GM21526 (cell line): ENCODE measurements around the gene GDF11.
A peak's percentile ranks its signal among the peaks of the same experiment; 100 is the strongest.

ENCODE experiments used
- ATAC-seq: cut with Tn5 transposase; IDR thresholded peaks from one replicate; pipeline ENCODE4 v1.9.1; 2021; ENCODE audit warnings: moderate library complexity; ENCODE audit not compliant: unreplicated experiment, low FRiP score

GDF11 gene

DNA sequence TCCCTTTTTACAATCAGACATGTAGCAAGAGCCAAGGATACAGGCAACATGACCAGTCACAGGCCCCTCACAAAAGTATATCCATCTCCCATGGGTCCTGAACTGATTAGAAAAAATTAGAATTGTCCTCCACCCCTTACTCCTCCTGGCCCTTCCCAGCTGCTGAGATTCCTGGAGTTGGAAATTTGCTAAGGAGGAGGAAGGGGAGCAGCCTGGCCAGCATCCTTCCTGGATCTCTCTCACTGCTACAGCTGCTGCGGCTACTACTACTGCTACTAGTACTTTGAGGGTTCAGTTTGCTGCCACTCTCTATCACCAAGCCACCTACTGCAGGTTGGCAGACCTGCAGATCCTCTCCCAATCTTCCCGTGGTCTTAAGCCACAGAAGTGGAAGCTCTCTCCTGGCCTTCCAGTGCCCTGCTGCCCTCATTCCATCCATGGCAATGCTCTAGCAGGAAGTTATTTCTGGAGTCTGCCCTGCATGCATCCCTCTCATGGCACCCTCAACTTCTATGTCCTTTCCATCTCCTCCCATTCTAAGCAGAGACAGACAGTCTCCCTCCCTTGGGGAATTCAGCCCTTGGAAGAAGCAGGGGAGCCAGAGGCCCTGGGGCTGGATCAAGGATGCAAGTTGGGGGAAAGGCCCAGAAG lies 36.2 kb upstream of the GDF11 start:
- no peak for ATAC-seq

DNA sequence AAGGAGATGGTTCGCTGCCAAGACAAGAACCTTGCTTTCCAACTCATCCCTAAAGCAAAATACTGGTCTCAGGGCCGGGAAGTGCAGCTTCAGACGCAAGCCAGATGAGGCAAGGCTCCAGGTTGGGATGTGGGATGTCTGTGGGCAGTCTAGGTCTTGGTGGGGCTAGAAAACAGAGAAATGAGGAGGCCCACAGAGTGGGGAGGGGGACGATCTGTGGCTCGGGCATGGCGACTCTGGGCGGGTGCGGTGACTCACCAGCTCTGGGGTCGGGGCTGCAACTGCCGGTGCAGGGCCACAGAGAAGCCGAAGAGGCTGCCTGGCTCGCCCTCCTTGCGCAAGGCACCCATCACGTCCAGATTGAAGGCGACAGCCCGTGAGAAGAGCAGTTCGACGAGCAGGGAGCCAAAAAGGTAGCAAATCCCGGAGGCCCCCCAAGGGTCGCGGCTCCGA lies 35.7 kb upstream of the GDF11 start:
- no peak for ATAC-seq

DNA sequence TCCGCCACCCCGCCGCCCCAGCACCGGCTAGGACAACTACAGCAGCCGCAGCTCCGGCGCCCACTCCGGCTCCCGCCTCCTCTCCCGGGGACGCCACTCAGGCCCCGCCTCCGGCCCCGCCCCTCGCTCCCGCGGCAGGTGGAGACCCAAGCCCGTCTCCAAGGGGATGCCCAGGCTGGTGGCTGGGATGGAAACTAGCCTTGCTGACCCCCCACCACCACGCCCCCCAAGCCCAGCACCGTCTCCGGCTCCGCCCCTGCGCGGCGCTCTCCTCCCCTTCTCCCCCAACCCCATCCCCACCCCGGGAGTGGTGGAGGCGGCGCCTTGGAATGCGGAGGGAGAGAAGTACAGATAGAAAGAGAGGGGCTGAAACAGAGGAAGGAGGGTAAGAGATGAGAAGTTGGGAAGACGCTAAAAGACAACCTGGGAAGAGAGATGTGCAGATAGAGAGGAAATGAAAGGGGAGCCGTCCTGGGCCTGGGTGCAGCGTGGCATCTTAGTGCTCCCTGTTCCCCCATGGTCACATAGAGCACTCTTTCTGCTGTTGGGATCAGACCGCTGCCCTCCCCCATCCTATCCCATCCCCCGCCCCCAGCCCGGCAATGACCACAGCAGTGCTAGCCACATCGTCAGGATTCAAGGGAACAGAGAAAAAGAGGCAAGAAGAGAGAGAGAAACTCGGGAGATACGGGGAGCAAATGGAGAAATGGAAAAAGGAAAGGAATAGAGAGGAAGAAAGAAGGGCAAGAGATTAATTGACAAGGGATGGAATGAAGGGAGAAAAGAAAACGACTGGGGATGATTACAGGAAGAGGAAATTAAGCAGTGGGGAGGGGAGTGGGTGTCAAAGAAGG lies 34.9 kb upstream of the GDF11 start, which contains the start of gene ITGA7:
TSS of gene ITGA7 (minus strand) at position 64 of the 854 bp plus-strand sequence. CDS start 222 bp downstream, outside the sequence.
- no peak for ATAC-seq

DNA sequence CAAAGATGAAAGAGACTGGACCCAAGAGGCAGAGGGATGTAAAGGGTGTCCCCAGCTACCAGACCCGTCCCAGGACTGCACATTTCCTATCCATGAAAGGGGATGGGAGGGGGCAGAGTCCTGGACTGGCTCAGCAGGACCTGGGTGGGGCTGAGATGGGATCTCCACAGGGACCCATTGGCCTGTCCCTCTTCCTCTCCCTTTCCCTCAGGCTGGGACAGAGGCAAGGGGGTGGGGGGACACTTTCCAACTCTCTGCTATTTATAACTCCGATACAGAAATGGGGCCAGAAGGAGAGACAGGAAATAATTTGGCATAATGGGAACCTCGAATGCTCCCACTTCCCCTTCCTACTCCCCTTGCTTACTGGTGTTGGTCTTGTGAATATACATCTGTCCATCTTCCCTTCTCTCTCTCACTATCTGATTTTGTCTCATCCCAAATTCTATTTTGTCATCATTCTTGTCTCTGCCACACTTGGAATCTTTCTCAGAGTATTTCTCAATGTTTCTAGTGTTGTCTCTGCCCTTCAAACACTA lies 34.2 kb upstream of the GDF11 start:
- no peak for ATAC-seq

DNA sequence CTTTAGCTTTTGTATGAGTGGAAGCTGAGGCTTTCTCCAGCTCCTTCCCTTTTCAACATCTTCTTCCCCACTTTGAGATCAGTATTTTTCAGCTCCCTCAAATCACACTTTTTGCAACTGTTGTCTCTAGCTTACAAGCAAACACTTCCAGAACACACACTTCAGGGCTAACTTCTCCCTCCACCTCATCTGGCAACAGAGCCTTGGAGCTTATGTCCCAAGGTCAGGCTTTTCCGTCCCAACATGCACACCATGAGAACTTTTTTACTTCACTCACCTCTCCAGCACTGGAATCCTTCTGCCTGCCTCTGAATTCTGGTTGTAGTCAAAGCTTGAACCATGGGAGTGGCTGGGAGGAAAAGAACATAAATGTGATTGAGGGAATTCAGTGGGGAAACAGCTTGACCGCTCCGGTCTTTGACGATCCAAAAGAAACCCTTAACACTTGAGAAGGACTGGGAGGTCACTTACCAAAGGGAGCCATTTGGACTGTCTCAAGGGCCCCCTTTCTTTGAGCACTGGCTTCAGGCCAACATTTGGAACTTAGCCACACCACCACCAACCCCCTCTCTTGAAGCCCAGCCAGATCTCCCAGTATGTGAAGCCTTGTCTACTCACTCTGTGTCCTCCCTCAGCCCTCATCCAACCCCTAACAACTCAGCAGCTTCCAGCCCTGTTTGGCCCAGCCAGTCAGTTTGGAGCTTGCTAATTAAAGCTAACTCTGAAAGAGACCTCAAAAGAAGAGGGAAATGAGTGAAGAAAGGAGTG lies 31.0 kb upstream of the GDF11 start:
- no peak for ATAC-seq

DNA sequence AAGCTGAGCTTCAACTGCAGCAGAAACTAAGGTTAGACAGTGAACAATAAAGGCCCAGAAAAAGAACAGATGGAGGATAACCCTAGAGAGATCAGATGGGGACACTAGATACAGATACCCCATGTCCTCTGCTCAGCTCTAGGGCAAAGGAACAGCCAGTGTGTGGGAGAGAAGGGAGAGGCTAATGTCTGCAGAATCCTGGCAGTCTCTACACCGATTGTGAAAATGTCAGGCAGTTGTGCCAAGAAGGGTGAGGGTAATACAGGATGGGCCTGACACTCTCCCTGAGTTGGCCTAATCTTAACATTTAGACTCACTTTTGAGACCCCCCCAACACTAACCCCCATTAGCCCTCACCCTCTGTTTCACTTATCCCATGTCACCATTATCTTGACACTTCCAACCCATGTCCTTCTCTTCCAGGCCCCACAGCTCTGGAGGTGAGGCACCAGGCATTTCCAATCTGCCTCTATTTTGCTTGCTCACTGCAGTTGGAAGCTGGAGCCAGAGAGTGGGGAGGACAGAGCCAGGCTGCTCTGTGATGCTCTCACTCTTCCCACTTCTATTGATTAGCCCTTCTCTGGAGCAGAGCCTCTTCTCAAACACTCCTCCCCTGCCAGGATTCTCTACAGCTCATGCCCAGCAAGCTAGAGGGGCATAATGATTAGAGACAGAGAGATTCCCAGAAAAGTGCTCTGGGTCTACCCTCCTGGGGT lies 30.1 kb upstream of the GDF11 start:
- no peak for ATAC-seq

DNA sequence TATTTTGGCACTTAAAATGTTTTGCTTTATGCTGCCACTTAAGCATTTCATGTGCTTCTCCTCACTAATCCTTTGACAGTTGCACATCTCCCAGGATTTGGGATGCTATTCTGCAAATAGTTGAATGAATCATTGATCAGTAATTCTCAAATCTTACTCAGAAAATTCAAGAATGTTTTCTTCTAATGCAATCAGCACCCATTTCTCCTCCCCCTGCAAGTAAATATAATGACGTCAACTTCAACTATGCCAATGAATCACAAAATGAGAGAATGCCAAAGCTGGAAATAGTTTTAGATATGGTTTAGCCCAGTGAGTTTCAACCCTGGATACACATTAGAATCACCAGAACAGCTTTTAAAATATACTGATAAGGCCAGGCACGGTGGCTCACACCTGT lies 29.2 kb upstream of the GDF11 start:
- no peak for ATAC-seq

DNA sequence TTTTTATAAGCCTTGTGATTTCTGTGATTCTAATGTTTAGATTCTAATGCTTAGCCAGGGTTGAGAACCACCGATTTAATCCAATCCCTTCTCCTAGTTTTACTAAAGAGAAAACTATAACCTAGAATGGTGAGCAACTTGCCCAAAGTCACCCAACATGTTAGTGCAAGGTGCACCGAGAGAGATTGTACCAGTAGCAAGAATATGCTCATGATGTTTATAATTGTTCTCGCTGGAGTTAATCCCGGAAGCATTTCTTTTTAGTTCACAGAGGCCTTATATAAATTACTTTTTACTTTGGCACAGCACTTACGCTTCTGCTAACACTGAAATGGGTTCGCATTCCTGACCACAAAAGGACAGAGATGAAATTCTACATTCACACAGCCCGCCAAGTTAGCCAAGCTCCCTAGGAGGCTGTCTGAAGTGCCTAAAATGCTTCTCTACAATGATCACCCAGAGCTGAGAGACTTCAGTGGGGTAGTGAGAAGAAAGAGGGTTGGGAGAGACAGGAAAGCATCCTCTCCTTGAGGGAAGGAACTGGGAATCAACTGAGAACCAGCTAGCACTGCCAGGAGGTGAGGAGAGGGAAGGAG lies 27.7 kb upstream of the GDF11 start:
- ATAC-seq = no peak

DNA sequence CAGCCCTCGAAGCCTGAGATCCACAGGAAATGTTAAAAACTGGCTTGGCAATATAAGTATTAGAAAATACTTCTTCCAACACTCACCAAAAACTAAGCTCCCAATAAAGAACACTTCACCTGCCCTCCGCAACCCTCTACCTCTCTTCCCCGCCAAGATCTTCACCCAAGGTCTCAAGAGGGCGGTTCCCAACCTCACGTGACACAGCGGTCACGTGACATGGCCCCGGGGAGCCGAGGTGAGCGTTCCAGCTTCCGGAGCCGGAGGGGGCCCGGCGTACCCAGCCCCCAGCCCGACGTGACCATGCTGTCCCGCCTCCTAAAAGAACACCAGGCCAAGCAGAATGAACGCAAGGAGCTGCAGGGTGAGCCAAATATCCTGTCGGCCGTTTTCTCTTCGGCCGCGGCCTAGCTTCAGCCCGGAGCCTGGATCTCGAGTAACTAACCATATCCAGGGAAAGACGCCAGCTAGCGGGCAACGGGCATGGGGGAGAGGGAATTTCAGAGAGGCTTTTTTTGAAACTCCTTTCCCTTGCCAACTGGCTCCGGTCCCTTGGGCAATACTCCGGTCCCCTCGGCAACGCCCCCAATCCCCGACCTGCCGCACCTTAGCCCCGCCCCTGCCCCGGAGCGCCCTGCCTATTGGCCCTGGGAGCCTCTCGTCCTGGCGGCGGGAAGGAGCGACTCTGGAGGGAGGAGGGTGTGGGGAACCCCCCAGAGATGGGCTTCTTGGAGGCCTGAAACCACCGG lies 26.9 kb upstream of the GDF11 start, which contains the start of gene BLOC1S1:
TSS of gene BLOC1S1 (plus strand) at position 214 of the 749 bp plus-strand sequence. CDS start at position 220, 6 bp downstream.
- peak; percentile 86 for ATAC-seq

DNA sequence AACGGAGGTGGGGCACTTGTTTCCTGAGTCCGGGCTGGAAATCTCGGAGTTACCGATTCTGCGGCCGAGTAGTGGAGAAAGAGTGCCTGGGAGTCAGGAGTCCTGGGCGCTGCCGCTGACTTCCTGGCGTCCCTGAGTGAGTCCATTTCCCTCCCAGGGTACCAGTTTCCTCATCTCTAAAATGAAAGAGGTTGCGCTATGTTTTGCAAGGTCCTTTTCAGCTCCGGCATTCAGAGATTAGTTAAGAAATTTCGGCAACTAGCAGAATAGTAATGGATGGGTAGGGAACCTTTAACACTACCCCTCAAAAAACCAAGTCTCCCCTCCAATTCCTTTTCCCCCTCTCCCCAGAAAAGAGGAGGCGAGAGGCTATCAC lies 26.4 kb upstream of the GDF11 start:
- peak; percentile 29 for ATAC-seq

DNA sequence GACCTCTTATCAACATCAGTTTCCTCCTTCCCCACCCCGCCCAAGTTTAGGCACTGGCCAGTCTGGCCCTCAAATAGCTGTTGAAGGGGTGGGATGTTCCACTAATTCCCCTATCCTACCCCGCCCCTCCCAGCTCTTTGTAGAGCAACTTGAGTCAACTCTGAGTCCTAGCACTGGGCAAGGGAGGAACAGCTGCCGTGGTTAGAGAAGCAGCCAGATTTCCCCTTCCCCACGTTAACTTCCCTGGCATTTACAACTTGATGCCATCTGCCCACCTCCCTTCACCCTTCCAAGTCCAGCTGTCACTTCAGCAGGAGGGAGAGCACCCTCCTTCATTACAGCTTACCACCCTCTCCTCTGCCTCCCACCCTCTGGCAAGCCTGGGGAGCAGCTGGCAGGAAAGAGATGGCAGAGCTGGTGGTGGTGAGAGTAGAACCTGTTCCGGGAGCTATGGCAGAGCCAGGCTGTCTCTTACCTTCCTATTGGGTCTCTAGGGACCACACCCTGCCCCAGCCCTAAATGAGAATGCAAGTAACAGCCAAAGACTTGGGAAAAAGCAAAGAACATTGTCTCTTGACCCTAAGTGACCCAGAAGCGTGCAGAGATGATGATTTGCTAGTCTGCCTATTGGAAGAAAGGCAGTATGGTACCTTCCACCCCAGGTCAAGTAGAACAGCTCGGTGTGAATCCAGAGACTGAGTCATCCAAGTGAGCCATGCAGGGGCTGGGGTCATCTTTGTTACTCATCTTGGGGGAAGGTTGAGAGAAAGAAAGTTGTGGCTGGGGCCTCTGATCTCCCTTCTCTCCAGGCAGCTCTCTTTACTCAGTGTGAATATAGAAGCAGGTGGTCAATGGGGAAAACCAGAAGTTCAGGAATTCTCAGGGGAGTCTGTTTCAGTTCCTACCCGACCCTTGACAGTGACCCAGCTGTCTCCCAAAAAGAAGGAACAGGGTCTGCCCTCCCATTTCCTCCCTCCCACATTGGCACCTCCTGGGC lies 25.6 kb upstream of the GDF11 start:
- no peak for ATAC-seq

DNA sequence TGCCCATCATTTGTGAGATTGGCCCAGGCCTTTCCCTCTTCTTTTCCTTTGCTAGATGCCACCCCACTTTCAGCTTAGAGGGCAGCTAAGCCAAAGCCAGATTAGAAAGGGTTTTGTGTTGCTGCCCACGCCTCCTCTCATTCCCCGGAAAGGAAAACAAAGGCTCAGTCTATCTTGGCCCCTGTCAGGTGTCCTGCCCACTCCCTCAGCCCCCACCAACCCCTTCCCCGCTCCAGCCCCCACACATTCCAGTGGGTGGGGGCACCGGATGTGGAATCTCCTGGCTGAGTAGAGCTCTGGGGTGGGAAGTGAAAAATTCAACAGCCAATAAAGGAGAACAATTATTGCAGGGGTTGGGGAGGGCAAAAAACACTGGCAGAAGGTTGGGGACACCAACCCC lies 24.9 kb upstream of the GDF11 start:
- no peak for ATAC-seq

DNA sequence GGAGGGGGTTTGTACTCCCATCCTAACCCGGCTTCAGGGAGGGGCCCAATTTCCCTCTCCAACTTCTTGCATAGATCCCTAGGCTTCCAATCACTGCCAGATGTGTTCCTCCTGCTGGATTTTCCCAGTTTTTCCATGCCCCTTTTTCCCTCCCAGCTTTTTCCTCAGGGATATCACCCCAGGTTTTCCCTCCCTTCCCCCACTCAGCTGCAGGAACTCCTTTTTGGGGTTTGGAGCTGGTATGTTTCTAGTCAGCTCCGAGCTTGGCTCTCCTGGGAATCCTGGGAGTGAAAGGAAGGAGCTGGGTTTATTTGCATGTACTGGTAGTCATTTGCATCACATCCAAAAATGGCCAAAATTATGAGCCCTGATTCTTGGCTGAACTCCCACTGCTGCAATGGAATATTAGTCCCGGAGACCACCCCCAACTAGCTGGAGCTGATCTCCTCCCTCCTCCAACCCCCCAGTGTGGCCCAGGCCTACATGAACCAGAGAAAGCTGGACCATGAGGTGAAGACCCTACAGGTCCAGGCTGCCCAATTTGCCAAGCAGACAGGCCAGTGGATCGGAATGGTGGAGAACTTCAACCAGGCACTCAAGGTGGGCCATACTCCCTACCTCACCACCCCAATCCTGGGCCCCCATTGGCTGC lies 24.2 kb upstream of the GDF11 start:
- no peak for ATAC-seq

DNA sequence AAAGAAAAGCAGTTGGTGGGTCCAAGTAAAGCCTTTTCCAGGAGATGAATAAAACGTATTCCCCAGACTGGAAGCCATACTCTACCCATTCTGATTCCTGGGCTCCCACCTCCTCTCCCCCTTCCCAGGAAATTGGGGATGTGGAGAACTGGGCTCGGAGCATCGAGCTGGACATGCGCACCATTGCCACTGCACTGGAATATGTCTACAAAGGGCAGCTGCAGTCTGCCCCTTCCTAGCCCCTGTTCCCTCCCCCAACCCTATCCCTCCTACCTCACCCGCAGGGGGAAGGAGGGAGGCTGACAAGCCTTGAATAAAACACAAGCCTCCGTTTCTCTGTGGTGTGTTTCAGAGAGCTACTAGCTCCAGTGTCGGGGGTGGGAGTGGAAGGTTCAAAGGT lies 23.6 kb upstream of the GDF11 start:
- no peak for ATAC-seq

DNA sequence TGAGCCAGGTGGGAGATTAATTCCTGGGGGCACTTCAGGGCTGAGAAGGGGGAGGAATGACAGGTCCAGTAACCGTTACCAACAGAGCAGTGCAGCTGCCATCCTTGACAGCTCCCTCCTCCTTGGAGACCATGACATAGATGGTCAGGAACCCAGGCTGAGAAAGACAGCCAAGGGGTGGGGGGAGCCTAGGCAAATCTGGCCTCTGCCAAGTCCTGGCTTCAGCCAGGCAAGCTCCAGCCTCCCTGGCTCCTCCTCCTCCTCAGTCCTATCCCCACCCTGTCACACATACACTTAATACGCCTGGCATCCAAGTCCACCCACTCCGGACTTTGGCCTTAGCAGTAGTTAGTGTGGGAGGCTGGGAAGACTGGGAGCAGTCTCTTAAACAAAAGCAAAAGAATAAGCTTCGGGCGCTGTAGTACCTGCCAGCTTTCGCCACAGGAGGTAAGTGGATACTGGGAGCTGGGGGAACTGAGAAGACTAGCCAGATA lies 22.8 kb upstream of the GDF11 start, which contains the start of gene RDH5:
TSS of gene RDH5 (plus strand) at position 323 of the 494 bp plus-strand sequence. CDS start 792 bp downstream, outside the sequence.
- ATAC-seq = no peak

DNA sequence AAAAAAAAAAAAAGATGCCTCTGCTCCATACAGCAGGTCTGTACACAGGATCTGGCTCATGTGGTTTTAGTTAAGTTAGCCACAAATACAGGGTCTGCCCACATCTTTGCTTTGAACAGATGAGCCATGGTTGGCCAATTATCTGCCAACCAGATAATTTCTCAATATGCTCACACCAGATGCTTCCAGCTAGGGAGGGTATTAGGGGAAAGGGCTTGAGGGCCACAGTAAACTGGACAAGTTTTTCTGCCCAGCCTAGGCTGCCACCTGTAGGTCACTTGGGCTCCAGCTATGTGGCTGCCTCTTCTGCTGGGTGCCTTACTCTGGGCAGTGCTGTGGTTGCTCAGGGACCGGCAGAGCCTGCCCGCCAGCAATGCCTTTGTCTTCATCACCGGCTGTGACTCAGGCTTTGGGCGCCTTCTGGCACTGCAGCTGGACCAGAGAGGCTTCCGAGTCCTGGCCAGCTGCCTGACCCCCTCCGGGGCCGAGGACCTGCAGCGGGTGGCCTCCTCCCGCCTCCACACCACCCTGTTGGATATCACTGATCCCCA lies 22.0 kb upstream of the GDF11 start:
- no peak for ATAC-seq
